ENCODE data around the gene LRRC32.
"Not testable (repeated sequence)": the region's sequence is repeated elsewhere in the genome, so short reads cannot be mapped to it uniquely, and the experiment has no call there.

- TF ChIP-seq EZH2 (IDR thresholded peaks at IDR 0.05; ENCODE audit: low read length, unreplicated experiment); CTCF (conservative IDR thresholded peaks at IDR 0.05; ENCODE audit: low read depth, low read length): not testable (repeated sequence)
Measured at GRCh38 chr11:76608228-76608627, 62.3 kb downstream of the LRRC32 start.

Data from PC-3 (cell line).